Sigmoid colon (tissue), 7 donors: Measurements from ENCODE around the gene STK32B. TPM values are rescaled to one million over a fixed set of nuclear protein-coding genes. Genes with fewer than 3 reads are reported as not detected.

Experiments used
- DNase-seq: peaks from one replicate; pipeline ENCODE4 v3.0.0-alpha.2; 2019
- H3K27ac ChIP-seq, 4 donors: fragments of 200-600 bp; sonication (generic); one replicate each; pipeline ENCODE4 v1.5.1; 2016 to 2019; ENCODE audit warnings: mild to moderate bottlenecking in 1 of 4
- H3K27me3 ChIP-seq, 3 donors: fragments of 200-600 bp; sonication (generic); one replicate each; pipeline ENCODE4 v1.5.1; 2019; ENCODE audit warnings: mild to moderate bottlenecking in 1 of 3
- H3K36me3 ChIP-seq, 4 donors: fragments of 200-600 bp; sonication (generic); one replicate each; pipeline ENCODE4 v1.5.1; 2016 to 2019
- H3K4me1 ChIP-seq, 4 donors: fragments of 200-600 bp; sonication (generic); one replicate each; pipeline ENCODE4 v1.5.1; 2017 to 2019
- H3K4me3 ChIP-seq, 4 donors: fragments of 200-600 bp; sonication (generic); one replicate each; pipeline ENCODE4 v1.5.1; 2017 to 2019; ENCODE audit warnings: mild to moderate bottlenecking in 2 of 4, moderate library complexity in 1 of 4
- H3K9me3 ChIP-seq, 4 donors: fragments of 200-600 bp in 3 of 4; sonication (generic) in 3 of 4; one replicate each; pipeline versions ENCODE4 v1.5.1 to v1.6.1; 2013 to 2019
- EP300 ChIP-seq, 4 donors: sonication (generic); formaldehyde crosslinking; IDR thresholded peaks; one replicate each; pipeline ENCODE4 v1.6.1; 2017; ENCODE audit warnings: antibody characterized with exemption in 4 of 4
- POLR2A ChIP-seq, 2 donors: fragments of 450-650 bp; IDR thresholded peaks; one replicate each; pipeline ENCODE4 v1.6.1; 2016; ENCODE audit warnings: antibody characterized with exemption in 2 of 2, mild to moderate bottlenecking in 2 of 2, moderate library complexity in 2 of 2
- POLR2AphosphoS5 ChIP-seq, 4 donors: sonication (generic); formaldehyde crosslinking; IDR thresholded peaks; one replicate each; pipeline ENCODE4 v1.6.1; 2017; ENCODE audit warnings: antibody characterized with exemption in 4 of 4
- WGBS, 2 donors: extraction: QIAGEN DNeasy Blood & Tissue Kit; methylation state at CpG; one replicate each; pipeline ENCODE4 v1.1.7; 2013; 5-methylcytosine and 5-hydroxymethylcytosine counted together
- intact Hi-C: fragments of 100-400 bp; cut with DNase I; formaldehyde crosslinking; loops from one replicate; pipeline ENCODE4 v1.15.1; 2023
- polyA plus RNA-seq, 3 donors: library from polyadenylated mRNA; stranded (reverse); fragments of 200-250 nt; gene quantifications; one replicate each; pipeline ENCODE4 v1.2.3, GENCODE V29; 2013
- total RNA-seq, 4 donors: library from RNA; depleted of rRNA; stranded (reverse); fragments of >200 nt; gene quantifications; one replicate each; pipeline ENCODE4 v1.1.0, GENCODE V29; 2016
- TF ChIP-seq, protein P1 (sequence below), 4 experiments: fragments of 450-650 bp in 3 of 4; fragments of 200-600 bp in 1 of 4; IDR thresholded peaks; one replicate each; pipeline ENCODE4 v1.5.1; 2016 to 2019; ENCODE audit warnings: antibody characterized with exemption in 4 of 4, mild to moderate bottlenecking in 3 of 4, moderate library complexity in 2 of 4
- donor health status: healthy with polysubstance abuse.
- donor health status: Bipolar disorder and iron deficiency.
- donor health status: healthy.

The STK32B gene
- total and polyA plus RNA-seq, 7 donors = 0.23 to 3.9 (median 1.8) TPM

DNA sequence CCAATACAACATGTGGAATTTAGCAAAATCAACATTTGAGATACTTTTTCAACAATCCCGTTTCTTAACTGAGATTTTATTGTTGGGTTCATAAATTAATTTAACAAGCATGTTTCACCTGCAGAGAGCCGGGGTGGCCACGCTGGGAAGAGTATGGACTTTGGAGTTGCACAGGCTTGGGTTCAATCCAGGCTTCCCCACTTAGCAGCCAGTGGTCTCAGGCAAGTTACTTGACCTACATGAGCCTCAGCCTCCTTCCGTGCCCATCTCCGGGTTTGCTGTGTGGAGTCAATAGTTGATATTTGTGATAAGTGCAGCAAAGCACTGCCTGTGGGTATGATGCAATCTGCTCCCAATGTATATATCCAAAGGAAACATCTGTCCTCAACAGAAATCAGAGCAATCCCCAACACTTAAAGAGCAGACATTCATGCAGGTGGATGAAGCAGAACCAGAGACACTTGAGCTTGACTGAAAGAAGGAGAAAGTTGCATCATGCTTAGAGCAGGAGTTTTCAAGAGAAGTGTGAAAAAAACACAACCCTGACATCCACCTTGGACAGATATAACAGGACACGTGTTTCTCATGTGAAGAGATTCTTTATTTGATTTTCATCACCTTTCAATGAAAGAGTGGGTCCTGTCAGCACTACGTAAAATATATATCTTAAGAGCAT, 37.1 kb upstream of the STK32B start:
- DNase-seq = no peak
- Histone ChIP-seq H3K4me3 (no peak overlapping the region), H3K4me1 (peaks cover 0 to 2% (median under 1%) of the 10 kb centered on the region in 4 donors), H3K36me3 (no peaks in the 10 kb centered on the region), H3K9me3 (no peaks in the 10 kb centered on the region), H3K27ac (no peak overlapping the region), H3K27me3 (peaks cover 0 to 16% (median 2%) of the 10 kb centered on the region in 3 donors)
- intact Hi-C loops = no loop called here
- no peak for TF ChIP-seq POLR2A (IDR thresholded peaks at IDR 0.05)
- 48 to 57% methylated on average over 7 of the region's 7 CpGs for WGBS, 2 donors

DNA sequence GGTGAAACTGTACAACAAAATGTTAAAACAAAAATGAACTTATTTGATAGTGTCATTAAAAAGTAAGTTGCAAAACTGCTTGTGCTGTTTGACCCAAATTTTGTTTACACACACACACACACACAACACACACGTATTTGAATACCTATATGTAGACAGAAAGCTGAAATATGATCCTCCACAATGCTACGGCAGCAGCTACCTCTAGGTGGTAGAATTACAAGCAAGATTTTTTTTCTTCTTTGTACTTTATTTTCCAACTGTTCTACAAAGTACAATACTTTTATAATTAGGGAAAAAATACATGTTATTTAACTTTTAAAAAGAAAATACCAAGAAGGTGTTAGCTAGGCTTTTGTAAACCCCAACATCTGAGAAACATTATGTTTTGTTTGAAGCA, 33.2 kb upstream of the STK32B start:
- H3K4me1 ChIP-seq = peaks cover 0 to 6% (median 2%) of the 10 kb centered on the region in 4 donors
- H3K4me3 ChIP-seq = no peak overlapping the region
- peaks cover 0 to 23% (median 9%) of the 10 kb centered on the region in 3 donors for H3K27me3 ChIP-seq
- WGBS, 2 donors = 12 to 28% methylated on average over 2 of the region's 2 CpGs
- intact Hi-C loops = no loop called here
- TF ChIP-seq POLR2AphosphoS5 (IDR thresholded peaks at IDR 0.05) = no peak
- TF ChIP-seq POLR2A (IDR thresholded peaks at IDR 0.05) = no peak
- H3K36me3 ChIP-seq = no peaks in the 10 kb centered on the region
- H3K9me3 ChIP-seq = no peaks in the 10 kb centered on the region
- no peak for DNase-seq
- no peak overlapping the region for H3K27ac ChIP-seq

DNA sequence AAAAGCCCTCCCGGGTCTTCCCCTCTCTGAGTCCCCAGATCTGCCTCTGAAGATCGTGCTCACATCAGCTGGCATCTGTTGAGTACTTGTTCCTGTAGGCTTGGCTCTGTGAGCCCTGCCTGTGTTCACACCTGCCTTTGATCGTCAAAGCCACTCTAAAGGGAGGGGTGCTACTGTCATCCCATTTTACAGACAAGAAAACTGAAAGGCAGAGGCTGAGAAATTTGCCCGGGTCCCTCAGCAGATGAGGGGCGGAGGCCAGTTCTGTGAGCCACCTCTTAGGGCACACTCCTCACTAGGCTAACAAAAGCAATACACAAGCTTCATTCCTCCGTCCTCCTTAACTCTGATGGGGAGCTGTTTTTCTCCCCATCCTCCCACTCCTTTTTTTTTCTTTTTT, 32.7 kb upstream of the STK32B start:
- 32 to 36% methylated on average over 6 of the region's 6 CpGs for WGBS, 2 donors
- Histone ChIP-seq H3K27me3 (peaks cover 0 to 23% (median 9%) of the 10 kb centered on the region in 3 donors), H3K27ac (no peak overlapping the region), H3K9me3 (no peaks in the 10 kb centered on the region), H3K4me1 (peaks cover 0 to 6% (median 2%) of the 10 kb centered on the region in 4 donors), H3K36me3 (no peaks in the 10 kb centered on the region), H3K4me3 (no peak overlapping the region)
- intact Hi-C loops = no loop called here
- no peak for DNase-seq
- TF ChIP-seq POLR2A (IDR thresholded peaks at IDR 0.05) = no peak
- TF ChIP-seq, protein P1, sequence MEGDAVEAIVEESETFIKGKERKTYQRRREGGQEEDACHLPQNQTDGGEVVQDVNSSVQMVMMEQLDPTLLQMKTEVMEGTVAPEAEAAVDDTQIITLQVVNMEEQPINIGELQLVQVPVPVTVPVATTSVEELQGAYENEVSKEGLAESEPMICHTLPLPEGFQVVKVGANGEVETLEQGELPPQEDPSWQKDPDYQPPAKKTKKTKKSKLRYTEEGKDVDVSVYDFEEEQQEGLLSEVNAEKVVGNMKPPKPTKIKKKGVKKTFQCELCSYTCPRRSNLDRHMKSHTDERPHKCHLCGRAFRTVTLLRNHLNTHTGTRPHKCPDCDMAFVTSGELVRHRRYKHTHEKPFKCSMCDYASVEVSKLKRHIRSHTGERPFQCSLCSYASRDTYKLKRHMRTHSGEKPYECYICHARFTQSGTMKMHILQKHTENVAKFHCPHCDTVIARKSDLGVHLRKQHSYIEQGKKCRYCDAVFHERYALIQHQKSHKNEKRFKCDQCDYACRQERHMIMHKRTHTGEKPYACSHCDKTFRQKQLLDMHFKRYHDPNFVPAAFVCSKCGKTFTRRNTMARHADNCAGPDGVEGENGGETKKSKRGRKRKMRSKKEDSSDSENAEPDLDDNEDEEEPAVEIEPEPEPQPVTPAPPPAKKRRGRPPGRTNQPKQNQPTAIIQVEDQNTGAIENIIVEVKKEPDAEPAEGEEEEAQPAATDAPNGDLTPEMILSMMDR (IDR thresholded peaks at IDR 0.05) = no peak
- TF ChIP-seq EP300 (IDR thresholded peaks at IDR 0.05) = no peak
- TF ChIP-seq POLR2AphosphoS5 (IDR thresholded peaks at IDR 0.05) = no peak

DNA sequence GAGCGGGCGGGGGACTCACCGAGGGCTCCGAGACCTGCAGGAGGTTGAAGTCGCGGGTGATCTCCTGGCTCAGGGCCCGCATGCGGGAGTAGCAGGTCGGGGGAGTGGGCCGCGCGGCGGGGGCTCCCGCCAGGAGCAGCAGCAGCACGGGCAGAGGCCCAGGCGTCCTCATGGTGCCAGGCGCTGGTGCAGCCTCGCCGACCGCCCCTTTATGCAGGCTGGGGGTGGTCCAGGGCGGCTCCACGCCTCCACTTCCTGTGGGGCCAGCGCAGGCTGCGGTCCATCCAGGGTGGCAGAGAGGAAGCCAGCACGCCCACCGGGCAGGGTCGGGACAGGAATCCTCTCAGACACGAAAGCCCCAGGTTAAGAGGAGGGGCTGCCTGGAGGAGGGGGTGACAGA, 32.0 kb upstream of the STK32B start, which contains the start of gene CYTL1:
TSS of gene CYTL1 (minus strand) at position 185 of the 400 bp plus-strand sequence. CDS start at position 172, 13 bp downstream.
- Histone ChIP-seq H3K27me3 (peaks cover 0 to 23% (median 9%) of the 10 kb centered on the region in 3 donors), H3K9me3 (no peaks in the 10 kb centered on the region), H3K27ac (no peak within 1 kb of the TSS), H3K4me1 (peaks cover 0 to 6% (median 2%) of the 10 kb centered on the region in 4 donors), H3K36me3 (no peaks in the 10 kb centered on the region), H3K4me3 (peak within 1 kb of the TSS in 2 of 4 donors; percentile 12 to 27)
- TF ChIP-seq POLR2A (IDR thresholded peaks at IDR 0.05) (no peak), EP300 (IDR thresholded peaks at IDR 0.05) (no peak), POLR2AphosphoS5 (IDR thresholded peaks at IDR 0.05) (no peak)
- TF ChIP-seq, protein P1 (IDR thresholded peaks at IDR 0.05) = no peak
- intact Hi-C loops = no loop called here
- DNase-seq = no peak
- WGBS, 2 donors = 9 to 16% methylated on average over 28 of the region's 28 CpGs

DNA sequence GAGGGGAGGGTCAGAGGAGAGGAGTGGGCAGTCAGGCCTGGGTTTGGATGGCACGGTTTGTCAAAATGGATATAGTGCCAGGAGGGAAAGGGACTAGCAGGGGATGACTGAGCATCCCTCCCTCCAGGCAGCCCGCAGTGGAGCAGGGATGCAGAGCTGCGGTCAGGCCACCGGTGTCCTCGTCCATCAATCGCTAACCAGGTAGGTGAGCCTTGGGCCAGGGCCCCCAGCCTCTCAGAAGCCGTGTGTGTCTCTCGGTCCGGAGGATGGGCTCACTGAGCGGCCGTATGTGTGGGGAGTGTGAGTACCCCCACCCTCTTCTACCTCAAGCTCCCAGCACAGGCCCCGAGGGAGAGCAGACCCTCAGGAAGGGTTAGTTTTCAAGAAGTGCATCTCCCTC, 31.5 kb upstream of the STK32B start:
- intact Hi-C loops = no loop called here
- DNase-seq = no peak
- no peak overlapping the region for H3K27ac ChIP-seq
- 79 to 83% methylated on average over 12 of the region's 12 CpGs for WGBS, 2 donors
- H3K4me1 ChIP-seq = peaks cover 0 to 6% (median 2%) of the 10 kb centered on the region in 4 donors
- no peak for TF ChIP-seq EP300 (IDR thresholded peaks at IDR 0.05)
- TF ChIP-seq, protein P1 (IDR thresholded peaks at IDR 0.05) = no peak
- no peak for TF ChIP-seq POLR2A (IDR thresholded peaks at IDR 0.05)
- no peak for TF ChIP-seq POLR2AphosphoS5 (IDR thresholded peaks at IDR 0.05)
- peaks cover 0 to 23% (median 9%) of the 10 kb centered on the region in 3 donors for H3K27me3 ChIP-seq
- no peaks in the 10 kb centered on the region for H3K9me3 ChIP-seq
- H3K36me3 ChIP-seq = no peaks in the 10 kb centered on the region
- no peak overlapping the region for H3K4me3 ChIP-seq
